Neural progenitor cell (in vitro differentiated cells): Measurements from ENCODE around the gene RAD52. TPM values are rescaled to one million over a fixed set of nuclear protein-coding genes. Genes with fewer than 3 reads are reported as not detected.
A peak's percentile ranks its signal among the peaks of the same experiment; 100 is the strongest.

ENCODE experiments used
- DNase-seq: peaks from one replicate; pipeline ENCODE4 v3.0.0-alpha.2; 2016; ENCODE audit warnings: low spot score
- H2AFZ ChIP-seq: fragments of 200-600 bp; sonication (generic); replicated peaks from 2 replicates; pipeline ENCODE4 v1.6.1; 2016; ENCODE audit warnings: antibody characterized with exemption
- H3F3A ChIP-seq: fragments of 200-600 bp; sonication (generic); 2 replicates; pipeline ENCODE4 v1.6.1; 2016; ENCODE audit warnings: antibody characterized with exemption, low read depth
- H3K27ac ChIP-seq: fragments of 200-600 bp; sonication (generic); 2 replicates; pipeline ENCODE4 v1.5.1; 2016; ENCODE audit warnings: mild to moderate bottlenecking
- H3K27me3 ChIP-seq: fragments of 200-600 bp; sonication (generic); 2 replicates; pipeline ENCODE4 v1.6.1; 2016; ENCODE audit warnings: mild to moderate bottlenecking, moderate library complexity
- H3K36me3 ChIP-seq: fragments of 200-600 bp; sonication (generic); 2 replicates; pipeline ENCODE4 v1.5.1; 2016
- H3K4me1 ChIP-seq: fragments of 200-600 bp; sonication (generic); 2 replicates; pipeline ENCODE4 v1.6.1; 2016; ENCODE audit warnings: mixed run types
- H3K4me2 ChIP-seq: fragments of 200-600 bp; sonication (generic); 2 replicates; pipeline ENCODE4 v1.6.1; 2016
- H3K4me3 ChIP-seq: fragments of 200-600 bp; sonication (generic); 2 replicates; pipeline ENCODE4 v1.5.1; 2016
- H3K79me2 ChIP-seq: fragments of 200-600 bp; sonication (generic); 2 replicates; pipeline ENCODE4 v1.6.1; 2016; ENCODE audit warnings: low read depth
- H3K9ac ChIP-seq: fragments of 200-600 bp; sonication (generic); 2 replicates; pipeline ENCODE4 v1.6.1; 2016
- H3K9me3 ChIP-seq: fragments of 200-600 bp; sonication (generic); 2 replicates; pipeline ENCODE4 v1.5.1; 2016; ENCODE audit warnings: low read depth
- H4K20me1 ChIP-seq: fragments of 200-600 bp; sonication (generic); 2 replicates; pipeline ENCODE4 v1.6.1; 2016; ENCODE audit warnings: low read depth
- H3K27ac Mint-ChIP-seq: 3 replicates; pipeline ENCODE4 v1.8.0; 2021; ENCODE audit warnings: mixed read lengths
- H3K27me3 Mint-ChIP-seq: 2 replicates; pipeline ENCODE4 v1.8.0; 2022; ENCODE audit warnings: low read depth, mild to moderate bottlenecking, inconsistent platforms, moderate library complexity, mixed read lengths; ENCODE audit not compliant: insufficient read depth
- H3K36me3 Mint-ChIP-seq: 3 replicates; pipeline ENCODE4 v1.8.0; 2021; ENCODE audit warnings: mixed read lengths
- H3K4me1 Mint-ChIP-seq: 3 replicates; pipeline ENCODE4 v1.8.0; 2021; ENCODE audit warnings: mixed read lengths
- H3K4me3 Mint-ChIP-seq: 3 replicates; pipeline ENCODE4 v1.8.0; 2021; ENCODE audit warnings: mild to moderate bottlenecking, moderate library complexity, mixed read lengths
- H3K9me3 Mint-ChIP-seq: 3 replicates; pipeline ENCODE4 v1.8.0; 2020; ENCODE audit warnings: mixed read lengths
- CTCF ChIP-seq: fragments of 200-600 bp; sonication (generic); IDR thresholded peaks from 2 replicates; pipeline ENCODE4 v1.5.1; 2017; ENCODE audit warnings: antibody characterized with exemption, mild to moderate bottlenecking
- EZH2 ChIP-seq: fragments of 200-600 bp; sonication (generic); IDR thresholded peaks from 2 replicates; pipeline ENCODE4 v1.6.1; 2017; ENCODE audit warnings: antibody characterized with exemption, mild to moderate bottlenecking, moderate library complexity
- EZH2phosphoT487 ChIP-seq: fragments of 200-600 bp; sonication (generic); IDR thresholded peaks from 2 replicates; pipeline ENCODE4 v1.6.1; 2017; ENCODE audit warnings: antibody characterized with exemption
- total RNA-seq: library from RNA; depleted of rRNA; stranded (reverse); fragments of >200 nt; gene quantifications from 2 replicates; pipeline ENCODE4 v1.2.3, GENCODE V29; 2015; ENCODE audit warnings: low replicate concordance

The RAD52 gene
- total RNA-seq, 1 donor from 2014 or later, result 43.4 TPM

GRCh38 chr12:916712-917445, 32.6 kb downstream of the RAD52 start:
- no peak overlapping the region for H3K4me3 ChIP-seq
- peaks cover 7% of the 10 kb centered on the region for H3F3A ChIP-seq
- H3K36me3 ChIP-seq, result peaks cover 11% of the 10 kb centered on the region
- H3K79me2 ChIP-seq, result no peaks in the 10 kb centered on the region
- no peak overlapping the region for H3K4me2 ChIP-seq
- H3K27me3 ChIP-seq, result no peaks in the 10 kb centered on the region
- no peak overlapping the region for H2AFZ ChIP-seq
- no peak overlapping the region for H3K9ac ChIP-seq
- H4K20me1 ChIP-seq, result no peaks in the 10 kb centered on the region
- no peaks in the 10 kb centered on the region for H3K9me3 Mint-ChIP-seq
- H3K4me1 ChIP-seq, result no peaks in the 10 kb centered on the region
- H3K27ac Mint-ChIP-seq, result peak overlapping the region; percentile 60
- peaks cover 2% of the 10 kb centered on the region for H3K27me3 Mint-ChIP-seq
- H3K4me3 Mint-ChIP-seq, result no peak overlapping the region
- peaks cover 45% of the 10 kb centered on the region for H3K36me3 Mint-ChIP-seq
- TF ChIP-seq CTCF, result no peak
- no peak for TF ChIP-seq EZH2
- no peak for TF ChIP-seq EZH2phosphoT487
- H3K9me3 ChIP-seq, result no peaks in the 10 kb centered on the region
- no peaks in the 10 kb centered on the region for H3K4me1 Mint-ChIP-seq
- H3K27ac ChIP-seq, result no peak overlapping the region
- no peak for DNase-seq

GRCh38 chr12:916240-916639, 33.3 kb downstream of the RAD52 start:
- H3K4me3 ChIP-seq, result no peak overlapping the region
- Mint-ChIP-seq H3K4me3 (no peak overlapping the region), H3K4me1 (no peaks in the 10 kb centered on the region), H3K9me3 (no peaks in the 10 kb centered on the region), H3K36me3 (peaks cover 46% of the 10 kb centered on the region), H3K27me3 (peaks cover 2% of the 10 kb centered on the region), H3K27ac (no peak overlapping the region)
- H3K4me2 ChIP-seq, result no peak overlapping the region
- DNase-seq, result no peak
- H3K4me1 ChIP-seq, result no peaks in the 10 kb centered on the region
- no peaks in the 10 kb centered on the region for H3K9me3 ChIP-seq
- no peak overlapping the region for H3K9ac ChIP-seq
- peaks cover 11% of the 10 kb centered on the region for H3K36me3 ChIP-seq
- H3F3A ChIP-seq, result peaks cover 7% of the 10 kb centered on the region
- H2AFZ ChIP-seq, result no peak overlapping the region
- no peaks in the 10 kb centered on the region for H3K79me2 ChIP-seq
- no peaks in the 10 kb centered on the region for H4K20me1 ChIP-seq
- no peak for TF ChIP-seq EZH2
- TF ChIP-seq EZH2phosphoT487, result no peak
- TF ChIP-seq CTCF, result no peak
- no peak overlapping the region for H3K27ac ChIP-seq
- no peaks in the 10 kb centered on the region for H3K27me3 ChIP-seq

- no peak overlapping the region for H3K4me3 Mint-ChIP-seq
- H3K27ac Mint-ChIP-seq, result no peak overlapping the region
These were observed 34.4 kb downstream of the RAD52 start for GRCh38 chr12:915090-915489.

More at GRCh38 chr12:915090-915489, 34.4 kb downstream of the RAD52 start:
- no peak overlapping the region for H3K9ac ChIP-seq
- no peak for TF ChIP-seq EZH2
- TF ChIP-seq CTCF, result no peak
- no peak for TF ChIP-seq EZH2phosphoT487
- H3K4me1 ChIP-seq, result no peaks in the 10 kb centered on the region
- no peak overlapping the region for H3K4me2 ChIP-seq
- no peaks in the 10 kb centered on the region for H4K20me1 ChIP-seq
- Mint-ChIP-seq H3K27me3 (peaks cover 2% of the 10 kb centered on the region), H3K36me3 (peaks cover 43% of the 10 kb centered on the region), H3K9me3 (no peaks in the 10 kb centered on the region), H3K4me1 (no peaks in the 10 kb centered on the region)
- no peak for DNase-seq
- H3K27me3 ChIP-seq, result no peaks in the 10 kb centered on the region
- H3K79me2 ChIP-seq, result no peaks in the 10 kb centered on the region
- H3K9me3 ChIP-seq, result no peaks in the 10 kb centered on the region
- H3F3A ChIP-seq, result peaks cover 7% of the 10 kb centered on the region
- H3K36me3 ChIP-seq, result peaks cover 13% of the 10 kb centered on the region
- no peak overlapping the region for H2AFZ ChIP-seq
- H3K27ac ChIP-seq, result no peak overlapping the region
- no peak overlapping the region for H3K4me3 ChIP-seq
